Epidermal melanocyte (primary cell): ENCODE measurements around the gene FNDC4.

ENCODE experiments used
- DNase-seq: peaks from one replicate; pipeline ENCODE4 v3.0.0; 2011; ENCODE audit warnings: low spot score; ENCODE audit not compliant: insufficient read length

The FNDC4 gene

GRCh38 chr2:27494284-27494943 is 586 bp downstream of the FNDC4 start:
- no peak for DNase-seq

- DNase-seq: no peak
These were observed 1.1 kb downstream of the FNDC4 start for GRCh38 chr2:27493948-27494283.

- DNase-seq: no peak
These were observed 2.4 kb downstream of the FNDC4 start for GRCh38 chr2:27492557-27492956.

- peak; percentile 95 for DNase-seq
These were observed 5.3 kb downstream of the FNDC4 start, which contains the start of gene IFT172 for GRCh38 chr2:27489498-27490397. Gene IFT172 (minus strand): TSS chr2:27489743. CDS start chr2:27489653, 90 bp downstream.

- no peak for DNase-seq
These were observed 5.9 kb downstream of the FNDC4 start for GRCh38 chr2:27489118-27489497.

- no peak for DNase-seq
These were observed 9.5 kb downstream of the FNDC4 start for GRCh38 chr2:27485496-27485895.

- DNase-seq: no peak
These were observed 23.0 kb downstream of the FNDC4 start for GRCh38 chr2:27471961-27472360.

- DNase-seq: no peak
These were observed 30.6 kb downstream of the FNDC4 start for GRCh38 chr2:27464443-27464842.

- DNase-seq: no peak
These were observed 33.9 kb downstream of the FNDC4 start for GRCh38 chr2:27461118-27461517.

- no peak for DNase-seq
These were observed 41.0 kb downstream of the FNDC4 start for GRCh38 chr2:27453968-27454367.

GRCh38 chr2:27451095-27451494 is 43.9 kb downstream of the FNDC4 start:
- no peak for DNase-seq

GRCh38 chr2:27448381-27448780 is 46.6 kb downstream of the FNDC4 start:
- DNase-seq: no peak

GRCh38 chr2:27446057-27446456 is 48.9 kb downstream of the FNDC4 start:
- no peak for DNase-seq

- no peak for DNase-seq
These were observed 49.4 kb downstream of the FNDC4 start for GRCh38 chr2:27445615-27446014.

- DNase-seq: no peak
These were observed 49.8 kb downstream of the FNDC4 start for GRCh38 chr2:27445155-27445554.

GRCh38 chr2:27442920-27443282 is 52.1 kb downstream of the FNDC4 start:
- DNase-seq: no peak

- no peak for DNase-seq
These were observed 52.8 kb downstream of the FNDC4 start, which contains the start of gene KRTCAP3 for GRCh38 chr2:27441958-27442919. Gene KRTCAP3 (plus strand): TSS chr2:27442381. CDS start chr2:27442413, 32 bp downstream.
